Spinal cord (tissue), 10 donors: ENCODE measurements around the gene SAYSD1. TPM values are rescaled to one million over a fixed set of nuclear protein-coding genes. Genes with fewer than 3 reads are reported as not detected.

Experiments used
- DNase-seq, 6 donors: peaks; one replicate each; pipeline versions ENCODE4 v3.0.0 to v3.0.0-alpha.2; 2013 to 2015; ENCODE audit warnings: low spot score in 6 of 6, low read depth in 4 of 6
- H3K27ac ChIP-seq: one replicate; pipeline ENCODE4 v1.5.1; 2013; ENCODE audit warnings: low read depth, low read length, control low read depth
- H3K27me3 ChIP-seq: one replicate; pipeline ENCODE4 v1.6.1; 2013; ENCODE audit warnings: low read length; ENCODE audit not compliant: control insufficient read depth, insufficient read depth
- H3K36me3 ChIP-seq: one replicate; pipeline ENCODE4 v1.6.1; 2013; ENCODE audit warnings: low read length; ENCODE audit not compliant: control insufficient read depth, insufficient read depth
- H3K4me1 ChIP-seq: one replicate; pipeline ENCODE4 v1.6.1; 2013; ENCODE audit warnings: low read length; ENCODE audit not compliant: control insufficient read depth, insufficient read depth
- H3K4me3 ChIP-seq: one replicate; pipeline ENCODE4 v1.5.1; 2013; ENCODE audit warnings: low read depth, low read length, control low read depth
- H3K9me3 ChIP-seq: one replicate; pipeline ENCODE4 v1.6.1; 2013; ENCODE audit warnings: low read length; ENCODE audit not compliant: control insufficient read depth, insufficient read depth
- WGBS: methylation state at CpG from one replicate; pipeline ENCODE4 v1.1.5; 2013; ENCODE audit warnings: missing lambda C conversion rate; ENCODE audit not compliant: insufficient coverage; 5-methylcytosine and 5-hydroxymethylcytosine counted together
- polyA plus RNA-seq, 2 donors: library from polyadenylated mRNA; unstranded; fragments of 120-200 nt; gene quantifications; one replicate each; pipeline ENCODE4 v1.2.1, GENCODE V29; 2013; ENCODE audit not compliant: insufficient read length in 2 of 2
- total RNA-seq, 2 donors: library from RNA; depleted of rRNA in 1 of 2; stranded (reverse); fragments of 120-200 nt in 1 of 2; fragments of >200 nt in 1 of 2; gene quantifications; one replicate each; pipeline versions ENCODE4 v1.2.3 to v1.2.4, GENCODE V29; 2013 to 2014
- donor health status: healthy.

The SAYSD1 gene
- total and polyA plus RNA-seq, 4 donors: 17.9 to 27.9 (median 21.2) TPM

- no peaks in the 10 kb centered on the region for H3K9me3 ChIP-seq
- no peak for DNase-seq
- 78% methylated on average over 7 of the region's 9 CpGs for WGBS
- no peak overlapping the region for H3K27ac ChIP-seq
- H3K27me3 ChIP-seq: peaks cover 6% of the 10 kb centered on the region
- no peak overlapping the region for H3K4me3 ChIP-seq
- H3K4me1 ChIP-seq: peaks cover 6% of the 10 kb centered on the region
- H3K36me3 ChIP-seq: no peaks in the 10 kb centered on the region
Measured at GRCh38 chr6:39054577-39055142, 60.3 kb downstream of the SAYSD1 start.

Other genes starting within 250 kb of the SAYSD1 start
- 1 to 10 TPM in 1 of 2 donors, under 1 TPM in 1; 0.61 to 2.0 TPM for gene GLP1R, start 66.4 kb downstream of the SAYSD1 start, total RNA-seq
- 1 to 10 TPM; 1.3 to 1.5 TPM for gene GLP1R, start 66.4 kb downstream of the SAYSD1 start, polyA plus RNA-seq
- 1 to 10 TPM; 7.4 to 7.5 TPM for gene KCNK5, start 114.3 kb upstream of the SAYSD1 start, total RNA-seq
- gene KCNK5, start 114.3 kb upstream of the SAYSD1 start, polyA plus RNA-seq: 1 to 10 TPM in 1 of 2 donors, under 1 TPM in 1; 0.73 to 4.8 TPM
- under 1 TPM; 0.20 to 0.66 TPM for gene KCNK17, start 199.2 kb upstream of the SAYSD1 start, total RNA-seq
- under 1 TPM; 0.53 to 0.60 TPM for gene KCNK17, start 199.2 kb upstream of the SAYSD1 start, polyA plus RNA-seq
- gene KCNK16, start 207.5 kb upstream of the SAYSD1 start, total RNA-seq: not detected
- gene KCNK16, start 207.5 kb upstream of the SAYSD1 start, polyA plus RNA-seq: not detected